IMR-90 (cell line): ENCODE measurements around the gene ATP8B4. TPM values are rescaled to one million over a fixed set of nuclear protein-coding genes. Genes with fewer than 3 reads are reported as not detected.

Source experiments
- ATAC-seq: fragments of 200-7000 bp; cut with Tn5 transposase; 2 replicates; pipeline ENCODE4 v1.9.1; 2020; ENCODE audit warnings: low read depth, mild to moderate bottlenecking, moderate library complexity
- BruUV-seq: library from RNA; stranded (reverse); fragments of 400-500 nt; replicated peaks from 2 replicates; lab custom pipeline; 2021; lab: Mats Ljungman, UMichigan
- CTCF ChIA-PET: fragments of 300-600 bp; formaldehyde crosslinking; extraction: SDS; loops from one replicate; lab custom pipeline; 2021; ENCODE audit warnings: antibody characterized with exemption; lab: Yijun Ruan, JAX
- POLR2A ChIA-PET: fragments of 300-600 bp; sonication (Branson Sonifier 250); formaldehyde crosslinking; loops from one replicate; lab custom pipeline; 2022; ENCODE audit warnings: antibody characterized with exemption; ENCODE audit not compliant: unreplicated experiment; lab: Charles Lee
- DNase-seq: peaks from one replicate; pipeline ENCODE4 v3.0.0; 2013
- H2AFZ ChIP-seq: replicated peaks from 2 replicates; pipeline ENCODE3; 2013; ENCODE audit warnings: low read length, mild to moderate bottlenecking; ENCODE audit not compliant: poor library complexity
- H2AK5ac ChIP-seq: 2 replicates; pipeline ENCODE4 v1.6.1; 2013; ENCODE audit warnings: low read depth, low read length, inconsistent platforms
- H2AK9ac ChIP-seq: replicated peaks from 2 replicates; pipeline ENCODE3; 2013; ENCODE audit warnings: mild to moderate bottlenecking, low read depth, low read length, moderate library complexity; ENCODE audit not compliant: poor library complexity
- H2BK120ac ChIP-seq: 2 replicates; pipeline ENCODE4 v1.6.1; 2013; ENCODE audit warnings: low read depth, low read length, inconsistent platforms
- H2BK15ac ChIP-seq: 3 replicates; pipeline ENCODE4 v1.6.1; 2013; ENCODE audit warnings: low read depth, low read length, inconsistent platforms
- H2BK20ac ChIP-seq: 2 replicates; pipeline ENCODE4 v1.6.1; 2013; ENCODE audit warnings: low read depth, mild to moderate bottlenecking, inconsistent platforms, low read length, moderate library complexity
- H2BK5ac ChIP-seq: 2 replicates; pipeline ENCODE4 v1.6.1; 2013; ENCODE audit warnings: mild to moderate bottlenecking, low read depth, low read length, inconsistent platforms; ENCODE audit not compliant: poor library complexity, severe bottlenecking
- H3K14ac ChIP-seq: replicated peaks from 2 replicates; pipeline ENCODE4 v1.6.1; 2013; ENCODE audit warnings: low read depth, low read length, inconsistent platforms
- H3K18ac ChIP-seq: 2 replicates; pipeline ENCODE4 v1.6.1; 2013; ENCODE audit warnings: low read depth, low read length, control low read depth
- H3K23ac ChIP-seq: 2 replicates; pipeline ENCODE4 v1.6.1; 2013; ENCODE audit warnings: low read depth, low read length, inconsistent platforms
- H3K27ac ChIP-seq: 2 replicates; pipeline ENCODE4 v1.5.1; 2013; ENCODE audit warnings: mild to moderate bottlenecking, control low read depth, low read length; ENCODE audit not compliant: insufficient read depth
- H3K27me3 ChIP-seq: 2 replicates; pipeline ENCODE4 v1.6.1; 2013; ENCODE audit warnings: low read length; ENCODE audit not compliant: control insufficient read depth, insufficient read depth
- H3K36me3 ChIP-seq: 2 replicates; pipeline ENCODE4 v1.6.1; 2013; ENCODE audit warnings: low read length, mixed read lengths; ENCODE audit not compliant: control insufficient read depth, insufficient read depth
- H3K4ac ChIP-seq: 2 replicates; pipeline ENCODE4 v1.6.1; 2013; ENCODE audit warnings: low read depth, low read length, inconsistent platforms
- H3K4me1 ChIP-seq: 2 replicates; pipeline ENCODE4 v1.6.1; 2013; ENCODE audit warnings: low read length, mixed read lengths; ENCODE audit not compliant: control insufficient read depth, insufficient read depth
- H3K4me2 ChIP-seq: 2 replicates; pipeline ENCODE4 v1.6.1; 2013; ENCODE audit warnings: low read depth, mild to moderate bottlenecking, control low read depth, low read length, moderate library complexity
- H3K4me3 ChIP-seq: 2 replicates; pipeline ENCODE4 v1.5.1; 2013; ENCODE audit warnings: low read depth, mild to moderate bottlenecking, control low read depth, low read length, moderate library complexity; ENCODE audit not compliant: insufficient read depth
- H3K56ac ChIP-seq: 2 replicates; pipeline ENCODE4 v1.6.1; 2013; ENCODE audit warnings: low read length, inconsistent platforms; ENCODE audit not compliant: insufficient read depth; ENCODE audit errors: extremely low read depth
- H3K79me1 ChIP-seq, 2 experiments: 2 replicates each; pipeline ENCODE4 v1.6.1; 2013; ENCODE audit warnings: low read length in 2 of 2, inconsistent platforms in 1 of 2, low read depth in 1 of 2
- H3K9ac ChIP-seq: 2 replicates; pipeline ENCODE4 v1.6.1; 2013; ENCODE audit warnings: low read depth, low read length, control low read depth
- H3K9me1 ChIP-seq: 2 replicates; pipeline ENCODE4 v1.6.1; 2013; ENCODE audit warnings: low read length, inconsistent platforms; ENCODE audit not compliant: insufficient read depth
- H3K9me3 ChIP-seq: 2 replicates; pipeline ENCODE4 v1.6.1; 2013; ENCODE audit warnings: low read length; ENCODE audit not compliant: control insufficient read depth, insufficient read depth
- H4K20me1 ChIP-seq: 2 replicates; pipeline ENCODE4 v1.6.1; 2013; ENCODE audit warnings: low read length, inconsistent platforms; ENCODE audit not compliant: insufficient read depth
- H4K5ac ChIP-seq: 2 replicates; pipeline ENCODE4 v1.6.1; 2013; ENCODE audit warnings: mild to moderate bottlenecking, low read depth, low read length, control low read depth
- H4K8ac ChIP-seq, 2 experiments: 2 replicates each; pipeline ENCODE4 v1.6.1; 2013; ENCODE audit warnings: low read depth in 2 of 2, low read length in 2 of 2, control low read depth in 1 of 2, inconsistent platforms in 1 of 2
- H4K91ac ChIP-seq: 2 replicates; pipeline ENCODE4 v1.6.1; 2013; ENCODE audit warnings: low read depth, low read length, inconsistent platforms; ENCODE audit not compliant: insufficient read depth
- BHLHE40 ChIP-seq: fragments of 150-350 bp; IDR thresholded peaks from 2 replicates; pipeline ENCODE4 v1.6.1; 2016; ENCODE audit warnings: mild to moderate bottlenecking, low read depth, low read length
- CTCF ChIP-seq: conservative IDR thresholded peaks from 2 replicates; pipeline ENCODE4 v1.5.1; 2012; ENCODE audit warnings: mild to moderate bottlenecking, low read depth, low read length, improper control_type of control experiment
- FOS ChIP-seq: fragments of 150-350 bp; IDR thresholded peaks from 2 replicates; pipeline ENCODE4 v1.6.1; 2016; ENCODE audit warnings: low read depth, low read length
- MAFK ChIP-seq: IDR thresholded peaks from 2 replicates; pipeline ENCODE4 v1.6.1; 2012; ENCODE audit warnings: low read depth, low read length, improper control_type of control experiment
- MAZ ChIP-seq: IDR thresholded peaks from 2 replicates; pipeline ENCODE4 v1.6.1; 2012; ENCODE audit warnings: low read depth, mild to moderate bottlenecking, low read length, improper control_type of control experiment, moderate library complexity, borderline replicate concordance
- MXI1 ChIP-seq: IDR thresholded peaks from 2 replicates; pipeline ENCODE4 v1.6.1; 2012; ENCODE audit warnings: low read depth, mild to moderate bottlenecking, low read length, moderate library complexity, borderline replicate concordance
- RAD21 ChIP-seq: IDR thresholded peaks from 2 replicates; pipeline ENCODE4 v1.6.1; 2012; ENCODE audit warnings: low read length, improper control_type of control experiment
- USF2 ChIP-seq: fragments of 150-350 bp; IDR thresholded peaks from 2 replicates; pipeline ENCODE4 v1.6.1; 2017; ENCODE audit warnings: mild to moderate bottlenecking, antibody characterized with exemption, low read length, low read depth
- WGBS, 2 experiments: methylation state at CpG; one replicate each; pipeline versions ENCODE4 v1.1.5 to v1.1.7; 2013; ENCODE audit warnings: missing lambda C conversion rate in 2 of 2; ENCODE audit not compliant: insufficient read length in 1 of 2; ENCODE audit errors: extremely low coverage in 2 of 2; 5-methylcytosine and 5-hydroxymethylcytosine counted together
- dilution Hi-C: fragments of 300-500 bp; cut with HindIII; formaldehyde crosslinking; loops from one replicate; pipeline ENCODE4 v1.14.3; 2018; ENCODE audit warnings: low sequenced_read_pairs; ENCODE audit not compliant: unreplicated experiment
- in situ Hi-C: fragments of 300-500 bp; cut with MboI; formaldehyde crosslinking; loops from 3 replicates; pipeline ENCODE4 v1.14.3; 2019; ENCODE audit warnings: low sequenced_read_pairs, inconsistent platforms, mixed read lengths
- intact Hi-C: fragments of 100-400 bp; cut with micrococcal nuclease; formaldehyde crosslinking; loops from 2 replicates; pipeline ENCODE4 v1.10.0; 2022
- polyA plus RNA-seq, 3 experiments: library from polyadenylated mRNA; depleted of rRNA; stranded (reverse); fragments of >200 nt; gene quantifications; 2 replicates each; pipeline ENCODE4 v1.2.3, GENCODE V29; 2012; ENCODE audit warnings: low replicate concordance in 1 of 3
- total RNA-seq: library from RNA; depleted of rRNA; stranded (reverse); fragments of >200 nt; gene quantifications from 2 replicates; pipeline ENCODE4 v1.2.3, GENCODE V29; 2012
- TF ChIP-seq, protein P1 (sequence below): fragments of 150-350 bp; IDR thresholded peaks from 2 replicates; pipeline ENCODE4 v1.6.1; 2016; ENCODE audit warnings: low read depth, mild to moderate bottlenecking, low read length, moderate library complexity, borderline replicate concordance

ATP8B4 gene
- total and polyA plus RNA-seq, 2 of the 4 experiments (the other 2 are of a cell fraction): 0.12 to 0.54 TPM

- dilution Hi-C loops (no loop called here), intact Hi-C loops (no loop called here), in situ Hi-C loops (no loop called here)
- Histone ChIP-seq H2AFZ (no peak overlapping the region), H3K18ac (peak overlapping the region; percentile 13; the same call in 1 of the 2 replicates), H3K4me1 (no peaks in the 10 kb centered on the region), H4K20me1 (no peaks in the 10 kb centered on the region), H3K4me3 (no peak overlapping the region), H3K36me3 (no peaks in the 10 kb centered on the region), H3K9me3 (no peaks in the 10 kb centered on the region), H3K9me1 (0 out of 2 replicates have a peak, but pooled peaks cover 3% of the 10 kb centered on the region), H4K8ac (no peak overlapping the region; a peak in 1 of 4 replicates), H2AK9ac (no peak overlapping the region), H2BK20ac (no peak overlapping the region), H3K79me1 (no peaks in the 10 kb centered on the region), H3K14ac (no peak overlapping the region), H4K5ac (no peak overlapping the region), H2BK15ac (peak overlapping the region; percentile 56; the same call in 1 of the 3 replicates), H3K9ac (no peak overlapping the region), H3K4ac (no peak overlapping the region), H2BK120ac (no peak overlapping the region), H2AK5ac (no peak overlapping the region), H4K91ac (no peak overlapping the region), H3K23ac (no peak overlapping the region), H3K56ac (no peak overlapping the region), H3K27me3 (no peaks in the 10 kb centered on the region), H3K4me2 (no peak overlapping the region), H2BK5ac (no peak overlapping the region), H3K27ac (no peak overlapping the region)
- ChIA-PET CTCF (interaction anchor here (0.6 kb wide), 1 partner anchor 12 kb away, joined by 3 read pairs; no protein-coding TSS in a partner anchor), POLR2A (no interaction called here)
- no peak for ATAC-seq
- WGBS, 2 experiments: no CpG with 5 or more reads among the region's 1 CpG
- BruUV-seq: no TSS peak
- no peak for DNase-seq
- no peak for TF ChIP-seq MXI1
- no peak for TF ChIP-seq MAZ
- no peak for TF ChIP-seq RAD21
- TF ChIP-seq FOS: no peak
- TF ChIP-seq CTCF: no peak
- TF ChIP-seq, protein P1, sequence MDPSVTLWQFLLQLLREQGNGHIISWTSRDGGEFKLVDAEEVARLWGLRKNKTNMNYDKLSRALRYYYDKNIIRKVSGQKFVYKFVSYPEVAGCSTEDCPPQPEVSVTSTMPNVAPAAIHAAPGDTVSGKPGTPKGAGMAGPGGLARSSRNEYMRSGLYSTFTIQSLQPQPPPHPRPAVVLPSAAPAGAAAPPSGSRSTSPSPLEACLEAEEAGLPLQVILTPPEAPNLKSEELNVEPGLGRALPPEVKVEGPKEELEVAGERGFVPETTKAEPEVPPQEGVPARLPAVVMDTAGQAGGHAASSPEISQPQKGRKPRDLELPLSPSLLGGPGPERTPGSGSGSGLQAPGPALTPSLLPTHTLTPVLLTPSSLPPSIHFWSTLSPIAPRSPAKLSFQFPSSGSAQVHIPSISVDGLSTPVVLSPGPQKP: no peak
- TF ChIP-seq MAFK: no peak
- TF ChIP-seq BHLHE40: no peak
- TF ChIP-seq USF2: no peak
Measured at GRCh38 chr15:50067254-50067653, 51.8 kb downstream of the ATP8B4 start.
